CD4-positive, alpha-beta T cell treated with Interleukin-21 for 1 hour (primary cell): ENCODE results near the gene MED9.

ENCODE experiments used
- DNase-seq: peaks from one replicate; pipeline ENCODE4 v3.0.0-alpha.2; 2020

Gene MED9

GRCh38 chr17:17492571-17492970 lies 15.8 kb downstream of the MED9 start:
- DNase-seq = no peak

GRCh38 chr17:17493249-17493985 lies 16.6 kb downstream of the MED9 start:
- no peak for DNase-seq

- DNase-seq = no peak
These were observed 17.2 kb downstream of the MED9 start for GRCh38 chr17:17493986-17494466.

GRCh38 chr17:17494499-17494869 lies 17.7 kb downstream of the MED9 start:
- no peak for DNase-seq

- DNase-seq = no peak
These were observed 18.2 kb downstream of the MED9 start for GRCh38 chr17:17494870-17495535.

- DNase-seq = peak; percentile 18
These were observed 18.9 kb downstream of the MED9 start for GRCh38 chr17:17495536-17496188.

GRCh38 chr17:17496189-17497064 lies 19.6 kb downstream of the MED9 start, which contains the start of gene RASD1:
Gene RASD1 (minus strand): TSS chr17:17496395. CDS start chr17:17496181, 214 bp downstream.
- peak; percentile 81 for DNase-seq

- no peak for DNase-seq
These were observed 20.5 kb downstream of the MED9 start for GRCh38 chr17:17497065-17497844.

- no peak for DNase-seq
These were observed 21.2 kb downstream of the MED9 start for GRCh38 chr17:17497845-17498520.

GRCh38 chr17:17498606-17499301 lies 22.0 kb downstream of the MED9 start:
- no peak for DNase-seq

- DNase-seq = no peak
These were observed 22.8 kb downstream of the MED9 start for GRCh38 chr17:17499402-17500145.

- DNase-seq = no peak
These were observed 24.3 kb downstream of the MED9 start for GRCh38 chr17:17500999-17501605.

- DNase-seq = no peak
These were observed 26.2 kb downstream of the MED9 start for GRCh38 chr17:17502741-17503565.

GRCh38 chr17:17503566-17504130 lies 26.8 kb downstream of the MED9 start:
- DNase-seq = no peak

- DNase-seq = no peak
These were observed 27.7 kb downstream of the MED9 start for GRCh38 chr17:17504341-17505140.

- DNase-seq = no peak
These were observed 28.4 kb downstream of the MED9 start for GRCh38 chr17:17505151-17505550.

GRCh38 chr17:17505610-17506171 lies 28.9 kb downstream of the MED9 start:
- no peak for DNase-seq
